ENCODE measurements around the gene HPS5.
"Not testable (repeated sequence)": the region's sequence is repeated elsewhere in the genome, so short reads cannot be mapped to it uniquely, and the experiment has no call there.

- TF ChIP-seq CTCF (IDR thresholded peaks at IDR 0.05; ENCODE audit: low read depth, low read length); POLR2A (IDR thresholded peaks at IDR 0.05; ENCODE audit: extremely low read depth, insufficient read length); MYC (IDR thresholded peaks at IDR 0.05; ENCODE audit: low read depth, low read length); MAX (IDR thresholded peaks at IDR 0.05; ENCODE audit: low read depth, low read length): not testable (repeated sequence)
Observed at GRCh38 chr11:18262681-18263350, 59.1 kb downstream of the HPS5 start.
